Right lobe of liver (tissue), 4 donors: ENCODE results near the gene SLC9A4.

Experiments
- CTCF ChIP-seq, 4 donors: fragments of 200-600 bp in 3 of 4; fragments of 450-650 bp in 1 of 4; IDR thresholded peaks; one replicate each; pipeline versions ENCODE4 v1.5.1 to v1.8.0; 2016 to 2022; ENCODE audit warnings: antibody characterized with exemption in 4 of 4, mild to moderate bottlenecking in 2 of 4
- POLR2A ChIP-seq: fragments of 450-650 bp; IDR thresholded peaks from one replicate; pipeline ENCODE4 v1.6.1; 2017; ENCODE audit warnings: antibody characterized with exemption, mild to moderate bottlenecking
- donor health status: DM: no; HTN: no; CAD: no.
- donor health status: DM: no; HTN: no; CAD: no.
- donor health status: DM: no; HTN: yes; CAD: no.

GRCh38 chr2:102470168-102470567 is 2.9 kb upstream of the SLC9A4 start:
- TF ChIP-seq CTCF (IDR thresholded peaks at IDR 0.05), result no peak
- TF ChIP-seq POLR2A, result no peak
